ENCODE measurements around the gene LRRFIP1.

GRCh38 chr2:237623428-237624403 is 3.7 kb upstream of the LRRFIP1 start:
- TF ChIP-seq, protein P1, sequence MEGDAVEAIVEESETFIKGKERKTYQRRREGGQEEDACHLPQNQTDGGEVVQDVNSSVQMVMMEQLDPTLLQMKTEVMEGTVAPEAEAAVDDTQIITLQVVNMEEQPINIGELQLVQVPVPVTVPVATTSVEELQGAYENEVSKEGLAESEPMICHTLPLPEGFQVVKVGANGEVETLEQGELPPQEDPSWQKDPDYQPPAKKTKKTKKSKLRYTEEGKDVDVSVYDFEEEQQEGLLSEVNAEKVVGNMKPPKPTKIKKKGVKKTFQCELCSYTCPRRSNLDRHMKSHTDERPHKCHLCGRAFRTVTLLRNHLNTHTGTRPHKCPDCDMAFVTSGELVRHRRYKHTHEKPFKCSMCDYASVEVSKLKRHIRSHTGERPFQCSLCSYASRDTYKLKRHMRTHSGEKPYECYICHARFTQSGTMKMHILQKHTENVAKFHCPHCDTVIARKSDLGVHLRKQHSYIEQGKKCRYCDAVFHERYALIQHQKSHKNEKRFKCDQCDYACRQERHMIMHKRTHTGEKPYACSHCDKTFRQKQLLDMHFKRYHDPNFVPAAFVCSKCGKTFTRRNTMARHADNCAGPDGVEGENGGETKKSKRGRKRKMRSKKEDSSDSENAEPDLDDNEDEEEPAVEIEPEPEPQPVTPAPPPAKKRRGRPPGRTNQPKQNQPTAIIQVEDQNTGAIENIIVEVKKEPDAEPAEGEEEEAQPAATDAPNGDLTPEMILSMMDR (IDR thresholded peaks at IDR 0.05; ENCODE audit: low read length): no peak
- no peak for TF ChIP-seq EZH2 (optimal IDR thresholded peaks at IDR 0.05; ENCODE audit: low read depth, low read length)
- no peak for TF ChIP-seq EZH2phosphoT487 (IDR thresholded peaks at IDR 0.05; ENCODE audit: low read length)

Data from MM.1S (cell line).